NCI-H2081 (cell line): ENCODE measurements around the gene MAB21L2.

ENCODE experiments used
- DNase-seq, 2 experiments: peaks; one replicate each; lab custom pipeline; 2025; lab: John Stamatoyannopoulos, UW

The MAB21L2 gene

DNA sequence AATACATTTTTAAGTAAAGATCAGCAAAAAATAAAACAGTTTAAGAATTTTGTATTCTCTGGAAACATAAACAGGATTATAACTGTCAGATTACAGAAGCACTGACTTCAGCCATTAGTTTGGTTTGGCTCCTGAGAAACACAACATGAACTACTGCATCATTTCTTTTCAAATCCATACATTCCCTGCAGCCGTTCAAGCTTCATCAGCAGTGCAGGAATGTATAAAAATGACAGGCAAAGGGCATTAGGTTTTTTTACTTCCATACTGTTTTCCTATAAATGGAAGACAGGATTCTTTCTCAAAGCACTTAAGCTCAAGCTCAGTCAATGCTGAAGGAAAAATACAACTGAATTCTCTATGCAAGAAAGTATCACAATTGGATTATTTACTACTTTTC lies 4.2 kb upstream of the MAB21L2 start:
- DNase-seq, result no peak

DNA sequence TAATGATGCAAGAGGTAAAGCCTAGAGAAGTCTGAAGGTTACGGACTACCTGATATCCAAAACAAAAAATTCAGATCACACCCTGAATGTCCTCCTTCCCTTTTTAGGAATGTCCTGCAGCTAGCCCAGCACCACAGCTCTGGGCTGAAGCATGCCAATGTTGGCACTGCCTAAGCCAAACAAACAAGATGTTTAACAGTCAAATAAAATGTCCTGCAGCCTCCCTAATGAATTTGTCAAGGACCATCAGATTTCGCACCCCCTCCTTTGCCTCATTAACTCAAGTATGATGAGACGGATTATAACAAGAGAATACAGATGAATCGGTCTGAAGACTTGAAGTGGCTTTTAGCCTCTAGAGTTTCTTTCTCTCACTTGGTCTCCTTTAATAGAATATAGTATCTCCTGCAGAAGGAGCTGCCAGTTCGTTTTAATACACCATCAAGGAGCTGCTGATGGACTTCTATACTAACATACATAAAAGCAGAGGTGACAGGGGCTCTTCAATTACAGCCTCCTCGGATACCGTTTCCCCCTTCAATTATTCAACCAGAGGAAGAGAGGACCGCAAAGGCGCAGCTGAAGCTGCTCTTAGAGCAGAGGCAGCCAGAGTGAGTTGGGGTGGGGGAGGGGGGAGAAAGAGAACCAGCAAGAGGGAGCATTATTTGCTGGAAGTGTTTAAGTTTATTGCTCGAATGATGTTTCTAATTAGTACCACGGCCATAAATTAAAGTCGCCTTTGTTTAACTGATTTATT lies 3.0 kb upstream of the MAB21L2 start:
- DNase-seq, result no peak

DNA sequence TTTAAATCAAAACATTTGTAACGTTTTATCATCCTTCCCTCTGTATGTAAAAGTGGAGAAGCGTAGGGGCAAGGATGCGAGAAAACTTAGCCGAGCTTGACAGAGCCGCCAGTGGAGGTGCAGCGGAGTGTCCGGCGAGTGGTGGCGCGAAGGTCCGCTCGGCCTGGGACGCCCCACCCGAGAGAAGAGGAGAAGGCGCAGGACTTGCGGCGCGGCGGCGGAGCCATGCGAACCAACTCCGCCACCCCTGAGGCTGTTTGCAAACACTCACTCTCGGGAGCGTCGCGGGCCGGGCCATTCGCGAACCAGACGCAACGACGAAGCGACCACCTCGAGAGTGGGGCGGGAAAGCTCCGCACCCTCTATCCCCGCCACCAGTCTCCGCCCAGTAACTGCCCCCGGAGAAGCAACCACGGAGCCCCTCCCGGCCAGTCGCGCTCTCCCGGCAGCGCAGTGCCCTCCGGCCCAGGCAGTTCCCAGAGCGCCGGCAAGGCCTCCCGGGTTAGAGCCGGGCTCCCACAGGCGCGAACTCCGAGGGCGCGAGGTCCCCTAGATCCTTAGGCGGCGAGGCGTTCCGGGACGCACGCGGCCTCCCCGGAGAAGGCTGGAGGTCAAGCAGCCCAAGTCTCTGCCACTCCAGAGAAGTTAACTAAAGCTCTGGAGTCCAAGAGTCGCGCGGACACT lies 2.3 kb upstream of the MAB21L2 start:
- no peak for DNase-seq

DNA sequence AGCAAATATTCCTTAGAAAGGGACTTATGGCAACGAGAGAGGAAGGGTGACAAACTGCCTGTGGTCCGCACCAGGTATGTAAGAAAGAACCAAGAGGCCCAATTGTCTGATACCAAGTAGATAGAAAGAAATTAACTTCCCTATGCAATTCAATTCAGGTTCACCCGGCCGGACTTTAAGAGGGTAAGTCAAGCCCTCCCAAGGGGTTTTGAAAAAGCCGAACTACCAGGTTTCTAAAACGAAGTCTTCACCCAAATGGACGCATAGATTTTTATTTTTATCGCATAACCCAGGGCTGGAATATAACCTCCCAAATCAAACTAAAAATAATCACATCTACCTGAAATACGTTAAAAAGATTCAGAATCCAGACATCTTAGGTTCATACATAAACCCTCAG lies 1.6 kb upstream of the MAB21L2 start:
- DNase-seq, result no peak

DNA sequence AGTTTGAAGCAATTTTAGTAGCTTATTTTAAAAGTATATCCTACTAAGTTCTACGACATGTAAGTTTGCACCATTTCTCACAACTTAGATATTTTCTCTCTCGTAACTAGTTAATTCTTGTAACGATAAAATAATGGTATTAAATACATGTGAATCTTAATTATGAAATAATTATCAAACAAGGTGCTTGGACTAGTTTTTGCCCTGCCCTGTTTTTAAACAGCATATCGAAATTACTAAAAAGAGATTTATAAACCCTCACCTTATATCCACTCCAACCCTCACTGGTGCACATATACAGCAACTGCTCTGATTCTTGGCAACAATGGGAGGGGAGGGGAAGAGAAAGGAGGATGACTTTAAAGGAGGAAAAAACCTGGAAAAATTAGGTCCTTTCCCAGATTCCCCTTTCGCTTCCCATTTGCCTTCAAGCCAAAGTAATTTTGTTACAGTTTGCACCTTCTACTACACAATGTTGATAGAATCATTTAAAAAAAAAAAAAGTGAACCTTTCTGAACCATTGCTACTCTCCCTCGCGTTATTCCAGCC lies 820 bp upstream of the MAB21L2 start:
- DNase-seq, result no peak

DNA sequence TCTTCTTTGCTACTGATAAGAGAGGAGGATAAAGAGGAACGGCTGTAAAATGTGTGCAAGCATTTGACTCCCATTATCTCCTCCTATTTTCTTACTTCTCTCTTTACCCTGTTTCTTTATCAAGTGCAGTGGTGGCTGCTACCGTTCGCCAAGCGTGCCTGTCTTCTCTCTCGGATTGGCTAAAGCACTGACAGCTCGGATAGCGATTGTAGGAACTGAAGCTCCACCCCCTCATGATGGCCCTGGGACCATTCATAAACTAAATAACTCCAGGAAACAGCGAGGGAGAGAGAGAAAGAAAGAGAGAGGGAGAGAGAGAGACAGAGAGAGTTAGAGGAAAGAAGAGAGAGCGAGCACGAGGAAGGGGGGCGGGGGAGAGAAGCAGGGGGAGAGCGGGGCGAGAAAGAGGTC lies 305 bp upstream of the MAB21L2 start:
- no peak for DNase-seq

DNA sequence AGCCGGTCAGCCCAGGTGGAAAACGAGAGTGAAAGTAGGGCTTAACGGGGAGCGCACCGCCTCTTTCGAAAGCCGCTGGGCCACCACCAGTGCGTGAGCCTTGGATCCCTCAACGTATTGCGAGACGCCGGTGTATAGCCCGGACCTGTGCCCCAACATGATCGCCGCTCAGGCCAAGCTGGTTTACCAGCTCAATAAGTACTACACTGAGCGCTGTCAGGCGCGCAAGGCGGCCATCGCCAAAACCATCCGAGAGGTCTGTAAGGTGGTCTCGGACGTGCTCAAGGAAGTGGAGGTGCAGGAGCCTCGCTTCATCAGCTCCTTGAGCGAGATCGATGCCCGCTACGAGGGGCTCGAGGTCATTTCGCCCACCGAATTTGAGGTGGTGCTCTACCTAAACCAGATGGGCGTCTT lies 929 bp downstream of the MAB21L2 start:
- no peak for DNase-seq

DNA sequence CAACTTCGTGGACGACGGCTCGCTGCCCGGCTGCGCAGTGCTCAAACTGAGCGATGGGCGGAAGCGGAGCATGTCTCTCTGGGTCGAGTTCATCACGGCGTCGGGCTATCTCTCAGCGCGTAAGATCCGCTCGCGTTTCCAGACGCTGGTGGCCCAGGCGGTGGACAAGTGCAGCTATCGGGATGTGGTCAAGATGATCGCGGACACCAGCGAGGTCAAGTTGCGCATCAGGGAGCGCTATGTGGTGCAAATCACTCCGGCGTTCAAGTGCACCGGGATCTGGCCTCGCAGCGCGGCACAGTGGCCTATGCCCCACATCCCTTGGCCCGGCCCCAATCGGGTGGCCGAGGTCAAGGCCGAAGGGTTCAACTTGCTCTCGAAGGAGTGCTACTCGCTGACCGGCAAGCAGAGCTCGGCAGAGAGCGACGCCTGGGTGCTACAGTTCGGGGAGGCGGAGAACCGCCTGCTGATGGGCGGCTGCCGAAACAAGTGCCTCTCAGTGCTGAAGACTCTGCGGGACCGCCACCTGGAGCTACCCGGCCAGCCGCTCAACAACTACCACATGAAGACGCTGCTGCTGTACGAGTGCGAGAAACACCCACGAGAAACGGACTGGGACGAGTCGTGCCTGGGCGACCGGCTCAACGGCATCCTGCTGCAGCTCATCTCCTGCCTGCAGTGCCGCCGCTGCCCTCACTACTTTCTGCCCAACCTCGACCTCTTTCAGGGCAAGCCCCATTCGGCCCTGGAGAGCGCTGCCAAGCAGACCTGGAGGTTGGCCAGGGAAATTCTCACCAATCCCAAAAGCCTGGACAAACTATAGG lies 1.5 kb downstream of the MAB21L2 start:
- DNase-seq, result no peak

DNA sequence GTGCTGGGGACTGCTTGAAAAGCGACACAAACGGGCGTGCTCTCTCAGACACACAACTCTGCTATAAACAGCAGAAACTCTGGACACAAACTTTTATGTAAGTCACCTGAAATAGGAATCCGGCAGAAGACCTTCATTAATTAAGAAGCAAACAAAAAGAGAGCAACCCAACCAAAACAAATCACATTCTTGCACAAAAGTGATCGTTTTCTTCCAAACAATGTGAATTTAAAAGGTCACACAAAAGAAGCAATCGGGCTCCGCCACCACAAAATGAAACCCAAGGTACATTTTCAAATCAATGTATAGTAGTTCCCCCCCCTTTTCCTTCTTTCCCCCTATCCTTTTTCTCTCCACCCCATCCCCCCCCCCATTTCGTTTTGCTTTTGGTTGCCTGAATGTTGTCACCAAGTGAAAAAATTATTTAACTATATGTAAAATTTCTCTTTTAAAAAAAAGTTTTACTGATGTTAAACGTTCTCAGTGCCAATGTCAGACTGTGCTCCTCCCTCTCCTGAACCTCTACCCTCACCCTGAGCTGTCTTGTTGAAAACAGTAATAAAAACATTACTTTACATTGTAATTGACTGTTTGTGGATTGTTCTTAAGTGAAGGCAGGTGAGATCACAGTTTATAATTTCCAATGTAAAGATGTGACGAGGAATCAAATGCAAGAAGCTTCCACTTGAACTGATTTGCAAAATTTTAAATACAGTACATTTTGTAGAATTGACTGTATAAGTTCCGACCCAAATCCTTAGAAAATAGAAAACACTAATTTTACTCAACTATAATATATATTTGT lies 2.4 kb downstream of the MAB21L2 start:
- no peak for DNase-seq

DNA sequence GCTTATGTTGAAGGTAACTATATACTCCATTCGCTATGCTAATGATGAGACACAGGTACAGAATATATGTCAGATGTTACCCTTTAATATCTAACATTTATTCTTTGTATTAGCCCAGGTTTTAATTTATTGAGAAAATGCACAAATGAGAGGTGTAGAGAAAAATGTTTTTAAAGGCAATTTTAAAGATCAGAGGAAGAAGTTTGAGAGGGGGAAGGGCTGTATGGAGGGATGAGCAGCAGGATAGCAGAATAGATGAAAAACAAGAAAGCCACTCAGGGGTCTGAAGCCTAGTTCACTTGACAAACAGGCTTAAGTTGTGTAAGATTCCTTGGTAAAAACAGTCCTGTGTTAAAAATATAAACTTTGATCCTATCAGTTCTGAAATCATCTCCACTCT lies 3.7 kb downstream of the MAB21L2 start:
- DNase-seq, result no peak

DNA sequence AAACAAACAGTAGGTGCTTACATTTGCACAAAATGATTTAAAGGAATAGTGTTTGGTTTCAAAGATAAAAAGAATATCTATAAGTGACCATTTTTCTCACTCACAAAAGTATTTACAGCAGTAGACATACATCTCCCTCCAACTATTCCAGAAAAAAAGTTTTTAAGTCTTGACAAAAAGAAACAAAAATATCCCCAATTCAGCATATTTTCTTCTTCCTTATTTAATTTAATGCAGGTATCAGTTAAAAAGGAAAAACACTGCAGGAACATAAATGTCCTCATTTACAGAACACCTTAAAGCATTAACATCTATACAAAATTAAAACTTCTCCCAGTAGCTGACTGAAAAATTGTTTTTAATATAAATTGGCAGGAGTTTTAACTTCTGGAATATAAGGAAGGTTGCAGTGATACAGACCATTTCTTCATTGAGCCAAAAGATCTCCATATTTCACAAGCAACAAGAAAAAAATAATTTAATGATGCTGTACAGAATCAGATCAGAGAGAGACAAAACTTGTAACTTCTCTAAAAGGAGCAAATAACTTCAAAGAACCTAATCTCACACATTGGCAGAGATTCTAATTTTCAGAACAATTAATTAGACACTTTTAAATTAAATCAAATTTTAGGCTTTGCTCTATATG lies 4.3 kb downstream of the MAB21L2 start:
- DNase-seq, result no peak

DNA sequence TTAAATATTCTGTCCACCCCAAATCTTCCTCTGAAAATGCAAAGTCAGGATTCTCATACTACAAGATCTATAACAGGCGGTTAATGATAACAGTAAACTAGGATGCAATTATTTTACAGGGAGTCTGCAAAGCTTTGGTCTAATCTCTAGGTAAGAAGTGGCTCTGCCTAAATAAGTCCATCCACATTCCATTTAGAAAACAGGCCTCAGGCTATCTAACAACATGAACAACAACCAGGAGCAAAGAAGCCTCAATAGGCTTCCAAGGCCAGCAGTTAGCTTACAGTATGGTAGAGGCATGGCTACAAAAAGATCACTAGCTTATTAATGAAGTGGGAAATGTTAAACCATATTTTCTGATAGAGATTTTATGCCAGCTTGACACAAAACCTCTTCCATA lies 6.4 kb downstream of the MAB21L2 start:
- DNase-seq, result no peak

DNA sequence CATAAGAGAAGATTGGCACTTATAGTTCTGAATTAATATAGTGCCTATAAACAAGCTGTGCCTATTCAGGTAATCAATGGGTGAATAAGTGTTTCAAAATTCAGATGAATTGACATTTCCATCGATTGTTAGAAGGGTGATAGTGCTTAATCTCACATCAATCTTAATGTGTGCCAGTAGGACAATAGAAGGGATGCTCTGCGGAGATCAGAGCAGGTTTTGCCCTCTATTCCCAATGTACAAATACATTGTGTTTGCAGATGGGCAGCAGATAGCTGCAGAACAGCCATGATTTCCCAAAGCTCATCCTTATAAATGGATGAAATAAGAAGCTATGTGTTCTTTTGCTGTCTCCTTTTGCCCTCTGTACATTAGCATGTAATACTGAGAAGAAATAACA lies 7.2 kb downstream of the MAB21L2 start:
- no peak for DNase-seq

DNA sequence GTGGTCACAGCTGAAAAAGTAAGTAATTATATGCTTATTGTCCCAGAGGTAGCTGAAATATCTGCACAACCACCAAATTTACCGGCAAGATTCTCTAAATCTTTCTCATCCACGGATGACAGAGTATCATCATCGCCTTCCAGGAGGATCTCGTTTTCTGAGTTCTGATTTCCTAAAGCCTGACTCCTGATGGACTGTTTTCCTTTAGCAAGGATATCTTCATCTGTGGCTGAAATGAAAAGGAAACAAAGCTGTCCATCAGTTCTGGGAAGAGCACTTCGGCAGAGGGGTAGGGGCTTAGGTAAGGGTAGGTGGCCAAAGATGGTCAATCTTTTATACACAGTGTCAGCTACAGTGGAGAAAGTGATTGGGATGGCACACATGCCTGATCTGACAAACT lies 8.7 kb downstream of the MAB21L2 start:
- no peak for DNase-seq

DNA sequence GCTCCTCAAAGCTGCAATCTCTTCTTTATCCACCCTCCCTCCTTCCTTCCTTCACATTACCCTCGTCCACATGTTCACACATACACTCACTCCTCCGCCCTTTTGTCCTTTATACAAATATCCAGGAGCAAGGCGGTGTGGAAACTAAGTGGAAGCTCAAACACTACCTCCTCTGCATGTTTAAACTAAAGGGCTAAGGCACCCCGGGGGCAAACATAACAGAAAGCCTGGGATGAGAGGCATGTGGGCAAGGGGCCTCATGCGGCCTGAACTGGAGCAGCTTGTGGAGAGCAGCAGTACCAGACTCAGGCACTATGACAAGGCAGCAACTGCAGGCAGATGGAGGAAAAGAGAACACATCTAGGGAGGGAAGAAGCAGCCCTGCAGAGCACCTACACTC lies 9.5 kb downstream of the MAB21L2 start:
- peak; percentile 24 to 71 for DNase-seq

DNA sequence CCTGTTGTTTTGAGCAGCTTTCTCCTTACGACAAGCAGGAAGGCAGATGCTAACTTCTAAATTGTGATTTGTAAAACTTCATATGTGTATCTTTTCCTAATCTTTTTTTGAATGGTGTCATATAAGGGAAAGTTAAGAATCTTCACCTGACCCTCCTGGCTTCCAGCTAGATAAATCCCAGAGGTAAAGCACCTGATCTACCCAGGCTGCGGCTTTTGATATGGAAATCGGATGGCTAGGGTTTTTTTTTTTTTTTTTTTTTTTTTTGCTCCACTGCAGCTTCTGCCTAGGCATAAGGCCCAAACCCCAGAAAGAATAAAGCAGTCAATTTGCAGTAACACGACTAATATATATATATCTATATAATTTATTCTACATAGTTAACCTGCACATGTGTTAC lies 10.0 kb downstream of the MAB21L2 start:
- no peak for DNase-seq

DNA sequence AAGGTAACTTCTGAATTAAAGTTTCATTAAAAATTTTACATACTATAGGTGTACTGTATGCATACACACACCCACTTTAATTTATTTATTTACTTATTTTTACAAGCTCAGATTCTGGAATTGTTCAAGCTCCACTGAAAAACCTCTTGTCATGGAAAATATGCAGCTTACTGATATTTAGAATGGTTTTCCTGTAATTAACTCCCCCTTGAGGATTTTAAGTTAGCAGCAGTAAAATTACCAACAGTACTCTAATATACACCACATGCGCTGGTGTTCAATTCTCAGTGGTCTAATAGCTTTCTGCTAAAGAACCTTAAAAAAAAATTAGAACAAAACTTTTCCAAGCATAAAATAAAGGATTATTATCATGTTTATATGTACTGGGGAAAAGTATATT lies 12.0 kb downstream of the MAB21L2 start:
- DNase-seq, result peak in 1 of 2 experiments; percentile 30

DNA sequence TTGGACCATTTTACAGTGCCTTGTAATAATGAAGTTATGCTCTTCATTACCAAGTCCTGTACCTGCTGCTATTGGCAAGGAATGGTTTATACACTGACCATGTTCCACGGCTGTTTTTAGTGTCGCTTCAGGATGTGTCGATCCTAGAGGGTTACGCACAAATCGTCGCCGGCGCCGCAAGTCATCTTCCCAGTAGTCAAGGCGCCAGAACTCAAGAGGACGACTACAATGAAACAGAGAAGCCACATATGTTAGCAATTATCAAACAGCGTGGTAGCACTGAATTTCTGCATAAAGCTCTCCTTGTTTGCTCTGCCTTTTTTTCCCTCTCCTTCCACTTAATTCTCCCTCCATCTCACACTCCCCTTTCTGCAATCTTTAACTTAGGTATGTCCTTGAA lies 17.0 kb downstream of the MAB21L2 start:
- DNase-seq, result no peak

DNA sequence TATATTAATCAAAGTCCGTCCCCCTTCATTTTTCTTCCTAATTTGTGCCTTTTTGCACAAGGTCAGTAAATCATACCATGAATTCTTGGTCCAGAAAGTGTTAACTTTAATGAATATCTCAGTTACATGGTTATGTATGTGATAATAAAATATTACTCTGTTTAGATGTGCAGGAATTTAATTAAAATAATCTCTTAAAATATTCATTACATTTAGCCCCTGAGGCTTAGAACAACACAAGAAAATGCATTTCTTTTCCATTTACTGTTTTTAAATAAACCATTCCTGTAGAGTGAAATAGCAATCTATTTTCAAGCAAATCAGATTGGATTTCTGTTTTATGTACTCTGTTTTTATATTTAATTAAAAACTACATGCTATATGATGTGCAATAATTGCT lies 17.6 kb downstream of the MAB21L2 start:
- no peak for DNase-seq

DNA sequence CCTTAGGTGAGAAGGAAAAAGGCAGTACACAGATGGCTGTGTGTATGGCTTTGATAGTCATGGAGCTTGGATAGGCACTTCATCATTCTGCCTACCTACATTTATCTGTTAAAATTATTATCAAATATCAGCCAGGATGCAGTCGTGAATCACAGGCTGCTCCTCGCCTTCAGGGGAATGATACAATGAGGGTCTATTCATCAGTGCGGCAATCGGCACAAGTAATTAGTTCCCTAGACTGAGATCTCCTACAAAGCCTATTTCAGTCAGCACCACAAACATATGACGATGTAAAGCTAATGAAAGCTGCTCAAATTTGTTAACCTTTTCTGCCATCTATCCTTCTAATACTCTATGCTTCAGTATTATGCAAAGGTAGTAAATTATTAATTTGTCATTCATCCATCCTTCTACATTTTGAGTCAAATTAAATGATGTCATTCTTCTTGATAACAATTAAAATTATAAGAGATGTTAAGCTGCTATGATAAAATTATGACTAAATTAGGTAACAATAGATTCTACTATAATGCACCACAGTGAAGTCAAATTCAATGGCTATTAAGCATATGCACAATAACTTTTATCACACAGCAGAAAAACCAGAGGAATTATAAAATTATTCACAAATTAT lies 19.0 kb downstream of the MAB21L2 start:
- DNase-seq, result no peak

DNA sequence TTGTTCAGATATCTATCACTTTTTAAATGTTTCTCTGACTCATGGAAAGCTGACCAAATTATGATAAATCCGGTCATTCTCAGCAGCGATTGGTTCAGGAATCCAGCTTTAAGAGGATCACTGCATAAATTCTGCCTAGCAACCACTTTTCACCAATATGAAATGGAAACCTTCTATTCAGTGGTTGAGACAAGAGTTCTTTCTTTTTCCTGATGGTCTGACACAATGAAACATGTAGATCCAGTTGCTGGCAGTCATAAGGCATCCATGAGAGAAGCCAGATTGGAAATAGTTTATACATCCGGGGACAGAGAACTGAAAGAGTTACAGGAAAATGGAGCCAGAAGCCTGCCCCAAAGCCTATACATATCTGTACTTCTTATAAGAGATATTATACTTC lies 27.2 kb downstream of the MAB21L2 start:
- DNase-seq, result no peak
